Measurements from ENCODE around the gene BABAM2. TPM values are rescaled to one million over a fixed set of nuclear protein-coding genes. Genes with fewer than 3 reads are reported as not detected.
A peak's percentile ranks its signal among the peaks of the same experiment; 100 is the strongest.

BABAM2 gene
- total and polyA plus RNA-seq, 9 of the 15 experiments (the other 6 are each of a cell fraction or from before 2014, with no cell fraction given): 10.9 to 37.4 (median 25.6) TPM

- TF ChIP-seq ZFX (CRISPR knock-in tag; IDR thresholded peaks at IDR 0.05) (peak; percentile 93), SIRT6 (IDR thresholded peaks at IDR 0.05; ENCODE audit: low read depth, low read length) (no peak), ARID1B (IDR thresholded peaks at IDR 0.05) (peak; percentile 99), ATF1 (CRISPR knock-in tag; IDR thresholded peaks at IDR 0.05) (no peak), ATF1 (tag; IDR thresholded peaks at IDR 0.05) (peak; percentile 70), DMBX1 (CRISPR knock-in tag; IDR thresholded peaks at IDR 0.05; ENCODE audit: borderline replicate concordance) (peak; percentile 85), FOXK2 (conservative IDR thresholded peaks at IDR 0.05 in 1 of 2, IDR thresholded peaks at IDR 0.05 in 1 of 2; ENCODE audit: low read depth in 2 of 2) (peak; percentile 65 to 67; a peak in 3 of 4 replicates), CBFA2T3 (IDR thresholded peaks at IDR 0.05) (peak; percentile 98), CTCFL (IDR thresholded peaks at IDR 0.05; ENCODE audit: borderline replicate concordance, insufficient read depth, low read depth, low read length, poor library complexity, severe bottlenecking) (no peak), L3MBTL2 (IDR thresholded peaks at IDR 0.05) (peak; percentile 17; the same call in 1 of the 2 replicates), ZNF212 (CRISPR knock-in tag; IDR thresholded peaks at IDR 0.05) (0 out of 2 replicates have a peak, but pooled peaks have one; percentile 23), NRF1 (conservative IDR thresholded peaks at IDR 0.05 in 1 of 2, IDR thresholded peaks at IDR 0.05 in 1 of 2) (peak in 1 of 2 experiments; percentile 58; a peak in 3 of 4 replicates), TAF9B (IDR thresholded peaks at IDR 0.05; ENCODE audit: partially characterized antibody) (peak; percentile 56), SETDB1 (IDR thresholded peaks at IDR 0.05; ENCODE audit: low read length) (no peak), ZNF583 (CRISPR knock-in tag; IDR thresholded peaks at IDR 0.05) (peak; percentile 60; the same call in 1 of the 2 replicates), ARID2 (IDR thresholded peaks at IDR 0.05) (no peak), ASH1L (IDR thresholded peaks at IDR 0.05; ENCODE audit: borderline replicate concordance, low read depth, partially characterized antibody) (no peak), ZNF766 (CRISPR knock-in tag; conservative IDR thresholded peaks at IDR 0.05) (0 out of 2 replicates have a peak, but pooled peaks have one; percentile 76), TCF7 (IDR thresholded peaks at IDR 0.05; ENCODE audit: borderline replicate concordance) (no peak), NCOA6 (IDR thresholded peaks at IDR 0.05) (no peak), POLR2G (IDR thresholded peaks at IDR 0.05; ENCODE audit: low read depth, low read length) (peak; percentile 9; the same call in 1 of the 2 replicates), RUNX1 (IDR thresholded peaks at IDR 0.05; ENCODE audit: low read depth) (peak; percentile 98), ZNF436 (CRISPR knock-in tag; IDR thresholded peaks at IDR 0.05) (no peak), BMI1 (IDR thresholded peaks at IDR 0.05; ENCODE audit: low read length) (peak; percentile 39; the same call in 1 of the 2 replicates)
- TF ChIP-seq, protein P1, sequence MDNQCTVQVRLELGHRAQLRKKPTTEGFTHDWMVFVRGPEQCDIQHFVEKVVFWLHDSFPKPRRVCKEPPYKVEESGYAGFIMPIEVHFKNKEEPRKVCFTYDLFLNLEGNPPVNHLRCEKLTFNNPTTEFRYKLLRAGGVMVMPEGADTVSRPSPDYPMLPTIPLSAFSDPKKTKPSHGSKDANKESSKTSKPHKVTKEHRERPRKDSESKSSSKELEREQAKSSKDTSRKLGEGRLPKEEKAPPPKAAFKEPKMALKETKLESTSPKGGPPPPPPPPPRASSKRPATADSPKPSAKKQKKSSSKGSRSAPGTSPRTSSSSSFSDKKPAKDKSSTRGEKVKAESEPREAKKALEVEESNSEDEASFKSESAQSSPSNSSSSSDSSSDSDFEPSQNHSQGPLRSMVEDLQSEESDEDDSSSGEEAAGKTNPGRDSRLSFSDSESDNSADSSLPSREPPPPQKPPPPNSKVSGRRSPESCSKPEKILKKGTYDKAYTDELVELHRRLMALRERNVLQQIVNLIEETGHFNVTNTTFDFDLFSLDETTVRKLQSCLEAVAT (IDR thresholded peaks at IDR 0.05): peak in 1 of 2 experiments; percentile 94; a peak in 2 of 4 replicates
- TF ChIP-seq, protein P2, sequence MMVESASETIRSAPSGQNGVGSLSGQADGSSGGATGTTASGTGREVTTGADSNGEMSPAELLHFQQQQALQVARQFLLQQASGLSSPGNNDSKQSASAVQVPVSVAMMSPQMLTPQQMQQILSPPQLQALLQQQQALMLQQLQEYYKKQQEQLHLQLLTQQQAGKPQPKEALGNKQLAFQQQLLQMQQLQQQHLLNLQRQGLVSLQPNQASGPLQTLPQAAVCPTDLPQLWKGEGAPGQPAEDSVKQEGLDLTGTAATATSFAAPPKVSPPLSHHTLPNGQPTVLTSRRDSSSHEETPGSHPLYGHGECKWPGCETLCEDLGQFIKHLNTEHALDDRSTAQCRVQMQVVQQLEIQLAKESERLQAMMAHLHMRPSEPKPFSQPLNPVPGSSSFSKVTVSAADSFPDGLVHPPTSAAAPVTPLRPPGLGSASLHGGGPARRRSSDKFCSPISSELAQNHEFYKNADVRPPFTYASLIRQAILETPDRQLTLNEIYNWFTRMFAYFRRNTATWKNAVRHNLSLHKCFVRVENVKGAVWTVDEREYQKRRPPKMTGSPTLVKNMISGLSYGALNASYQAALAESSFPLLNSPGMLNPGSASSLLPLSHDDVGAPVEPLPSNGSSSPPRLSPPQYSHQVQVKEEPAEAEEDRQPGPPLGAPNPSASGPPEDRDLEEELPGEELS (CRISPR knock-in tag; IDR thresholded peaks at IDR 0.05; ENCODE audit: borderline replicate concordance): 0 out of 2 replicates have a peak, but pooled peaks have one; percentile 66
Observed at GRCh38 chr2:28355521-28356094, 465.1 kb downstream of the BABAM2 start (continued).
